ENCODE measurements around the gene NPC1. TPM values are rescaled to one million over a fixed set of nuclear protein-coding genes. Genes with fewer than 3 reads are reported as not detected.
"Not testable (repeated sequence)": the region's sequence is repeated elsewhere in the genome, so short reads cannot be mapped to it uniquely, and the experiment has no call there.

NPC1 gene
- total RNA-seq, 3 donors from 2014 or later: 35.5 to 51.0 (median 41.2) TPM

DNA sequence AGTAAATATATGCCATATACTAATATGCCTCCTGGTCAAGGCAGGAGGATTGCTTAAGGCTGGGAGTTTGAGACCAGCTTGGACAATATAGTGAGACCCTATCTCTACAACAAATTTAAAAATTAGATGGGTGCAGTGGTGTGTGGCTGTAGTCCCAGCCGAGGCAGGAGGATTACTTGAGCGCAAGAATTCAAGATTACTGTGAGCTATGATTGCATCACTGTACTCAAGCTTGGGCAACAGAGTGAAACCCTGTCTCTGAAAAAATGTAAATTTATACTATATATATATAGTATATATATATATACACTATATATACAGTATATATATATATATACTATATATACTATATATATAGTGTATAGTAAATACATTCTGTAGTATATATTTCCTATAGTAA, 30.0 kb upstream of the NPC1 start:
- Histone ChIP-seq H3K9me3 (no peaks in the 10 kb centered on the region), H3K36me3 (ENCODE audit: low read depth) (no peaks in the 10 kb centered on the region), H3K4me1 (ENCODE audit: low read depth) (no peaks in the 10 kb centered on the region), H3K4me3 (no peak overlapping the region)
- TF ChIP-seq, protein P1, sequence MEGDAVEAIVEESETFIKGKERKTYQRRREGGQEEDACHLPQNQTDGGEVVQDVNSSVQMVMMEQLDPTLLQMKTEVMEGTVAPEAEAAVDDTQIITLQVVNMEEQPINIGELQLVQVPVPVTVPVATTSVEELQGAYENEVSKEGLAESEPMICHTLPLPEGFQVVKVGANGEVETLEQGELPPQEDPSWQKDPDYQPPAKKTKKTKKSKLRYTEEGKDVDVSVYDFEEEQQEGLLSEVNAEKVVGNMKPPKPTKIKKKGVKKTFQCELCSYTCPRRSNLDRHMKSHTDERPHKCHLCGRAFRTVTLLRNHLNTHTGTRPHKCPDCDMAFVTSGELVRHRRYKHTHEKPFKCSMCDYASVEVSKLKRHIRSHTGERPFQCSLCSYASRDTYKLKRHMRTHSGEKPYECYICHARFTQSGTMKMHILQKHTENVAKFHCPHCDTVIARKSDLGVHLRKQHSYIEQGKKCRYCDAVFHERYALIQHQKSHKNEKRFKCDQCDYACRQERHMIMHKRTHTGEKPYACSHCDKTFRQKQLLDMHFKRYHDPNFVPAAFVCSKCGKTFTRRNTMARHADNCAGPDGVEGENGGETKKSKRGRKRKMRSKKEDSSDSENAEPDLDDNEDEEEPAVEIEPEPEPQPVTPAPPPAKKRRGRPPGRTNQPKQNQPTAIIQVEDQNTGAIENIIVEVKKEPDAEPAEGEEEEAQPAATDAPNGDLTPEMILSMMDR (IDR thresholded peaks at IDR 0.05): no peak
- ATAC-seq (no peak), DNase-seq (no peak)
- intact Hi-C loops (cut with DNase I, micrococcal nuclease): loop anchor here in 1 of 2 donors (10.0 kb wide), 1 partner anchor 89 kb away; no protein-coding TSS in a partner anchor

DNA sequence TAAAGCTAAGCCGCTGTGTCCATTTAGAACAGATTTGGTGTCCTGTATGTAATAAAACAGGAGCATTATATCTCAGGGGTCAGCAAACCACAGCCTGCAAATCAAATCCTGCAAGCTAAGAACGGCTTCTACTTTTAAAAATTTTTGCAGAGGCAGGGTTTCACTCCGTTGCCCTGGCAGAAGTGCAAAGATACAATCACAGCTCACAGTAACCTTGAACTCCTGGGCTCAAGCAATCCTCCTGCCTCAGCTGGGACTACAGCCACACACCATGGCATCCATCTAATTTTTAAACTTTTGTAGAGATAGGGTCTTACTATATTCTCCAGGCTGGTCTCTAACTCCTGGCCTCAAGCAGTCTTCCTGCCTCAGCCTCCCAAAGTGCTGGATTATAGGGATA, 28.6 kb upstream of the NPC1 start:
- DNase-seq: no peak
- no peaks in the 10 kb centered on the region for H3K36me3 ChIP-seq (ENCODE audit: low read depth)
- no peak for ATAC-seq
- TF ChIP-seq, protein P1 (IDR thresholded peaks at IDR 0.05): no peak
- no peaks in the 10 kb centered on the region for H3K4me1 ChIP-seq (ENCODE audit: low read depth)
- intact Hi-C loops (cut with DNase I, micrococcal nuclease): loop anchor here in 1 of 2 donors (10.0 kb wide), 1 partner anchor 90 kb away; no protein-coding TSS in a partner anchor
- H3K4me3 ChIP-seq: no peak overlapping the region
- no peaks in the 10 kb centered on the region for H3K9me3 ChIP-seq

DNA sequence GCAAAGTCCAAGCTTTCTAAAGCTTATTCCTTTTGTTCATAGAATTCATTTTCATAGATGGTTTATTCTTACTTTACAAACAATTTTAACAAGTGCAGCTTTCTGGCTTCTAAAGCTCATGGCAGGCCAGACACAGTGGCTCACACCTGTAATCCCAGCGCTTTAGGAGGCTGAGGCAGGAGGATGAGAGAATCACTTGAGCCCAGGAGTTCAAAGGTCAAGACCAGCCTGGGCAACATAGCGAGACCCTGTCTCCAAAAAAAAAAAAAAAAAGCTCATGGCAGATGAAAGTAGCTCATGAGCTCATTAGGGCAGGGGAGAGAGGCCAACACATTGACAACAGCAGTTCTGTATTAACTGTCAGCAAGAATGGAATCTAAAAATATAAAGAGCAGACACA, 28.1 kb upstream of the NPC1 start:
- TF ChIP-seq, protein P1 (IDR thresholded peaks at IDR 0.05): no peak
- Histone ChIP-seq H3K36me3 (ENCODE audit: low read depth) (no peaks in the 10 kb centered on the region), H3K4me1 (ENCODE audit: low read depth) (no peaks in the 10 kb centered on the region), H3K4me3 (no peak overlapping the region), H3K9me3 (no peaks in the 10 kb centered on the region)
- ATAC-seq (no peak), DNase-seq (no peak)
- intact Hi-C loops (cut with DNase I, micrococcal nuclease): loop anchor here in 1 of 2 donors (10.0 kb wide), 1 partner anchor 90 kb away; no protein-coding TSS in a partner anchor

DNA sequence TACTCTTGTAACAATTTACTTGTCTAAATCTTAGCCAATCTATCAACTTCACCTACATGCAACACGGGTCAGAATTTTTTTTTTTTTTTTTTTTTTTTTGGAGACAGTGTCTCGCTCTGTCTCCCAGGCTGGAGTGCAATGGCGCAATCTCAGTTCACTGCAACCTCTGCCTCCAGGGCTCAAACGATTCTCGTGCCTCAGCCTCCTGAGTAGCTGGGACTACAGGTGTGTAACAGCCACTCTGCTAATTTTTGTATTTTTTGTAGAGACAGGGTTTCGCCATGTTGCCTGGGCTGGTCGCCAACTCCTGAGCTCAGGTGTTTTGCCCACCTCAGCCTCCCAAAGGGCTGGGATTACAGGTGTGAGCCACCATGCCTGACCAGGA, 26.8 kb upstream of the NPC1 start:
- H3K9me3 ChIP-seq; ATAC-seq; H3K36me3 ChIP-seq (ENCODE audit: low read depth); H3K4me3 ChIP-seq; DNase-seq; H3K4me1 ChIP-seq (ENCODE audit: low read depth): not testable (repeated sequence)
- intact Hi-C loops (cut with DNase I, micrococcal nuclease): loop anchor here in 1 of 2 donors (10.0 kb wide), 1 partner anchor 92 kb away; no protein-coding TSS in a partner anchor

DNA sequence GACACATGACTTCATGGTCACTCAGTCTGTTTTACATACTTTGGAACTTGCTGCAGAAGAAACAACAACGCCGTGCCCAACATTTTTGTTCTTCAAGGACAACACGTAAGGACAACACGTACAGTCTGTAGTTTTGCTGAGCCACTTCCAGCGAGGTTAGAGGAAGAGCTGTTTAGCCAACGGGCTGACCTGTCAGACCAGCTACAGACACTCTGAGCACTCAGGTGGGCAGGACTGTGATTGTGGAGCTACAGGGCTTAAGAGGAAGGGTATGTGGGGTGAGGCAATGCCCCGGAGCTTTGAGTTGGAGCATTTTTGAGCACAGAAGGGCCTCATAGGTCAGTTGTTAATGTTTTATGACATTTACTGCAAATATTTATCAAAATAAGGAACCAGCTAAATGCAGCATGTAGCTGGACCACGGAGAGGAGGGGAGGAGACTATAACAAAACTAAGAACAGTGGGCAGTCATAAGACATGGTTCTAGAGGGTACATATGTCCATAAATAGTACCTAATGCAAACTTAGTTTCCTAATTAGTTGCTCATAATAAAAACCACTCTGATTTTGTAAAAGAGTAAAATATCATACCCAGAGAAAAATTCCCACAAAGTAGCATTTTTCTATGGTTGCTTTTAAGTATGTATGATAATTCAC, 26.3 kb upstream of the NPC1 start:
- no peak for ATAC-seq
- DNase-seq: no peak
- H3K4me3 ChIP-seq: no peak overlapping the region

More for the DNA sequence above, 26.3 kb upstream of the NPC1 start:
- Histone ChIP-seq H3K4me1 (ENCODE audit: low read depth) (no peaks in the 10 kb centered on the region), H3K36me3 (ENCODE audit: low read depth) (no peaks in the 10 kb centered on the region), H3K9me3 (no peaks in the 10 kb centered on the region)
- intact Hi-C loops (cut with DNase I, micrococcal nuclease): loop anchor here in 1 of 2 donors (10.0 kb wide), 1 partner anchor 92 kb away; no protein-coding TSS in a partner anchor
- TF ChIP-seq, protein P1 (IDR thresholded peaks at IDR 0.05): no peak

All from mucosa of descending colon (tissue), 3 donors.